DOHH2 (cell line): Measurements from ENCODE around the gene PPP2R2D.

Source experiments
- H3F3A ChIP-seq: fragments of 200-600 bp; sonication (generic), shearing (Covaris generic); 2 replicates; pipeline ENCODE4 v1.6.0; 2016; ENCODE audit warnings: antibody characterized with exemption, mild to moderate bottlenecking; ENCODE audit not compliant: control insufficient read depth, insufficient read depth
- H3K27ac ChIP-seq: fragments of 200-600 bp; sonication (generic); 2 replicates; pipeline ENCODE4 v1.5.1; 2014; ENCODE audit warnings: low read depth, mild to moderate bottlenecking, low read length, moderate library complexity
- H3K27me3 ChIP-seq: fragments of 200-600 bp; sonication (generic); 2 replicates; pipeline ENCODE4 v1.6.1; 2014; ENCODE audit warnings: mild to moderate bottlenecking, low read length, mixed read lengths; ENCODE audit not compliant: control insufficient read depth
- H3K36me3 ChIP-seq: fragments of 200-600 bp; sonication (generic); 2 replicates; pipeline ENCODE4 v1.6.1; 2014; ENCODE audit warnings: mild to moderate bottlenecking, low read length, moderate library complexity, mixed read lengths; ENCODE audit not compliant: control insufficient read depth
- H3K4me1 ChIP-seq: fragments of 200-600 bp; sonication (generic); 2 replicates; pipeline ENCODE4 v1.6.1; 2014; ENCODE audit warnings: mild to moderate bottlenecking, low read length, mixed read lengths; ENCODE audit not compliant: control insufficient read depth
- H3K4me2 ChIP-seq: fragments of 200-600 bp; sonication (generic); 2 replicates; pipeline ENCODE4 v1.6.0; 2014; ENCODE audit warnings: mild to moderate bottlenecking, low read length, moderate library complexity
- H3K4me3 ChIP-seq: fragments of 200-600 bp; sonication (generic); 2 replicates; pipeline ENCODE4 v1.5.1; 2014; ENCODE audit warnings: mild to moderate bottlenecking, low read length, mixed read lengths
- H3K79me2 ChIP-seq: fragments of 200-600 bp; sonication (generic); 2 replicates; pipeline ENCODE4 v1.6.1; 2014; ENCODE audit warnings: mild to moderate bottlenecking, low read length, mixed read lengths; ENCODE audit not compliant: control insufficient read depth
- H3K9me2 ChIP-seq: fragments of 200-600 bp; sonication (generic); replicated peaks from 2 replicates; pipeline ENCODE4 v1.6.1; 2014; ENCODE audit warnings: mild to moderate bottlenecking, low read length, mixed read lengths; ENCODE audit not compliant: control insufficient read depth
- H3K9me3 ChIP-seq: fragments of 200-600 bp; sonication (generic); 2 replicates; pipeline ENCODE4 v1.6.1; 2014; ENCODE audit warnings: antibody characterized with exemption, low read length, mixed read lengths; ENCODE audit not compliant: control insufficient read depth, insufficient read depth
- H4K20me1 ChIP-seq: fragments of 200-600 bp; sonication (generic); 2 replicates; pipeline ENCODE4 v1.6.0; 2014; ENCODE audit warnings: low read depth, mild to moderate bottlenecking, antibody characterized with exemption, low read length, moderate library complexity; ENCODE audit not compliant: control insufficient read depth, insufficient read depth
- EZH2phosphoT487 ChIP-seq: fragments of 200-600 bp; sonication (generic); IDR thresholded peaks from 2 replicates; pipeline ENCODE4 v1.6.1; 2017; ENCODE audit warnings: borderline replicate concordance, mild to moderate bottlenecking, antibody characterized with exemption, low read length, moderate library complexity, mixed read lengths
- TF ChIP-seq, protein P1 (sequence below): fragments of 200-600 bp; sonication (generic); IDR thresholded peaks from one replicate; pipeline ENCODE4 v1.5.1; 2014; ENCODE audit warnings: antibody characterized with exemption, mild to moderate bottlenecking, low read depth, low read length; ENCODE audit not compliant: poor library complexity, severe bottlenecking

PPP2R2D gene

DNA sequence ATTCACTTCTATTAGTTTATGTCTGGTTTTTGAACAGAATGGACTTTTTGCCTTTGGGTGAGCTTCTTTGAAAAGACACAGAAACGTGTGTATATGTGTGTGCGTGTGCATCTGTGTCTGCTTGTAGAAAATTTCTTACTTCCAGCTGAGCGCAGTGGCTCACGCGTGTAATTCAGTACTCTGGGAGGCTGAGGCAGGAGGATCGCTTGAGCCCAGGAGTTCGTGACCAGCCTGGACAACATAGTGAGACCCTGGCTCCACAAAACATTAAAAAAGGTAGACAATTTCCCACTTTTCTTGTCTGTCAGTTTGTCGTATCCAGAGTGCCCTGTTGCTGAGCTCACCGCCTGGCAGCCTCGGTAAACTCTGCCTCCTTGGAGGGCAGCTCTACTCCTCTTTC, 25.4 kb downstream of the PPP2R2D start:
- TF ChIP-seq, protein P1, sequence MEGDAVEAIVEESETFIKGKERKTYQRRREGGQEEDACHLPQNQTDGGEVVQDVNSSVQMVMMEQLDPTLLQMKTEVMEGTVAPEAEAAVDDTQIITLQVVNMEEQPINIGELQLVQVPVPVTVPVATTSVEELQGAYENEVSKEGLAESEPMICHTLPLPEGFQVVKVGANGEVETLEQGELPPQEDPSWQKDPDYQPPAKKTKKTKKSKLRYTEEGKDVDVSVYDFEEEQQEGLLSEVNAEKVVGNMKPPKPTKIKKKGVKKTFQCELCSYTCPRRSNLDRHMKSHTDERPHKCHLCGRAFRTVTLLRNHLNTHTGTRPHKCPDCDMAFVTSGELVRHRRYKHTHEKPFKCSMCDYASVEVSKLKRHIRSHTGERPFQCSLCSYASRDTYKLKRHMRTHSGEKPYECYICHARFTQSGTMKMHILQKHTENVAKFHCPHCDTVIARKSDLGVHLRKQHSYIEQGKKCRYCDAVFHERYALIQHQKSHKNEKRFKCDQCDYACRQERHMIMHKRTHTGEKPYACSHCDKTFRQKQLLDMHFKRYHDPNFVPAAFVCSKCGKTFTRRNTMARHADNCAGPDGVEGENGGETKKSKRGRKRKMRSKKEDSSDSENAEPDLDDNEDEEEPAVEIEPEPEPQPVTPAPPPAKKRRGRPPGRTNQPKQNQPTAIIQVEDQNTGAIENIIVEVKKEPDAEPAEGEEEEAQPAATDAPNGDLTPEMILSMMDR = no peak
- no peak for TF ChIP-seq EZH2phosphoT487
- no peaks in the 10 kb centered on the region for H3K27me3 ChIP-seq
- H3K27ac ChIP-seq = no peak overlapping the region
- H3F3A ChIP-seq = no peaks in the 10 kb centered on the region
- peaks cover 16% of the 10 kb centered on the region; the same call in 1 of the 2 replicates for H4K20me1 ChIP-seq
- H3K9me3 ChIP-seq = peaks cover 15% of the 10 kb centered on the region; the same call in 1 of the 2 replicates
- no peaks in the 10 kb centered on the region for H3K9me2 ChIP-seq
- H3K4me3 ChIP-seq = no peak overlapping the region
- H3K4me1 ChIP-seq = peaks cover 5% of the 10 kb centered on the region
- H3K36me3 ChIP-seq = peaks cover 25% of the 10 kb centered on the region
- H3K79me2 ChIP-seq = peaks cover 100% of the 10 kb centered on the region
- H3K4me2 ChIP-seq = no peak overlapping the region

- Histone ChIP-seq H3K9me2 (no peaks in the 10 kb centered on the region), H3K27me3 (no peaks in the 10 kb centered on the region), H3K9me3 (peaks cover 15% of the 10 kb centered on the region; the same call in 1 of the 2 replicates), H3K4me3 (no peak overlapping the region), H4K20me1 (peaks cover 16% of the 10 kb centered on the region; the same call in 1 of the 2 replicates), H3F3A (no peaks in the 10 kb centered on the region), H3K36me3 (peaks cover 19% of the 10 kb centered on the region), H3K79me2 (peaks cover 100% of the 10 kb centered on the region), H3K4me2 (no peak overlapping the region), H3K27ac (no peak overlapping the region), H3K4me1 (peaks cover 3% of the 10 kb centered on the region; the same call in 1 of the 2 replicates)
- TF ChIP-seq, protein P1 = no peak
- no peak for TF ChIP-seq EZH2phosphoT487
Measured at GRCh38 chr10:131926743-131927595, 26.2 kb downstream of the PPP2R2D start.

GRCh38 chr10:131928248-131929095, 27.7 kb downstream of the PPP2R2D start:
- peaks cover 18% of the 10 kb centered on the region; the same call in 1 of the 2 replicates for H4K20me1 ChIP-seq
- H3K4me2 ChIP-seq = no peak overlapping the region
- TF ChIP-seq, protein P1 = no peak
- no peak for TF ChIP-seq EZH2phosphoT487

More at GRCh38 chr10:131928248-131929095, 27.7 kb downstream of the PPP2R2D start:
- Histone ChIP-seq H3K4me1 (peaks cover 3% of the 10 kb centered on the region; the same call in 1 of the 2 replicates), H3K27me3 (no peaks in the 10 kb centered on the region), H3K9me3 (peaks cover 12% of the 10 kb centered on the region; the same call in 1 of the 2 replicates), H3K79me2 (peaks cover 100% of the 10 kb centered on the region), H3F3A (no peaks in the 10 kb centered on the region), H3K36me3 (peaks cover 15% of the 10 kb centered on the region), H3K4me3 (no peak overlapping the region), H3K27ac (no peak overlapping the region), H3K9me2 (no peaks in the 10 kb centered on the region)
